ENCODE data around the gene MICU1. TPM values are rescaled to one million over a fixed set of nuclear protein-coding genes. Genes with fewer than 3 reads are reported as not detected.

The MICU1 gene
- total RNA-seq, 1 experiment from 2014 or later, result 36.0 TPM

GRCh38 chr10:72330069-72330426 lies 295.8 kb downstream of the MICU1 start:
- Mint-ChIP-seq H3K27me3 (ENCODE audit: low read depth) (no peaks in the 10 kb centered on the region), H3K9me3 (peaks cover 5% of the 10 kb centered on the region; the same call in 1 of the 2 replicates), H3K4me3 (no peak overlapping the region), H3K27ac (no peak overlapping the region; the same call in 1 of the 2 replicates), H3K36me3 (no peaks in the 10 kb centered on the region; the same call in 1 of the 2 replicates), H3K4me1 (peaks cover 54% of the 10 kb centered on the region)
- no peak for ATAC-seq
- no peak for TF ChIP-seq E2F4 (CRISPR knock-in tag; IDR thresholded peaks at IDR 0.05; ENCODE audit: borderline replicate concordance, low read depth)
- CTCF ChIA-PET, result interaction anchor here (0.6 to 1.9 kb wide), 4 partner anchors 9 to 434 kb away, joined by 3 to 4 read pairs (median 4); no protein-coding TSS in a partner anchor
- no peak for DNase-seq (ENCODE audit: low spot score)
- POLR2A ChIA-PET, result interaction anchor here (0.9 to 4.3 kb wide), 2 partner anchors 11 to 55 kb away, joined by 6 to 36 read pairs; partner anchors contain the start of gene DDIT4

GRCh38 chr10:72329290-72330068 lies 296.4 kb downstream of the MICU1 start:
- TF ChIP-seq FOXP1 (CRISPR knock-in tag; IDR thresholded peaks at IDR 0.05; ENCODE audit: borderline replicate concordance) (peak; percentile 54; the same call in 1 of the 2 replicates), EMX1 (CRISPR knock-in tag; IDR thresholded peaks at IDR 0.05) (no peak)
- ChIA-PET CTCF (interaction anchor here (0.9 to 2.3 kb wide), 8 partner anchors 8 to 433 kb away, joined by 3 to 16 read pairs (median 4); no protein-coding TSS in a partner anchor), POLR2A (interaction anchor here (0.9 to 4.3 kb wide), 4 partner anchors 10 to 69 kb away, joined by 4 to 36 read pairs (median 6); partner anchors contain the start of gene DDIT4)
- Mint-ChIP-seq H3K9me3 (peaks cover 5% of the 10 kb centered on the region; the same call in 1 of the 2 replicates), H3K4me3 (no peak overlapping the region), H3K36me3 (no peaks in the 10 kb centered on the region; the same call in 1 of the 2 replicates), H3K4me1 (peaks cover 53% of the 10 kb centered on the region), H3K27me3 (ENCODE audit: low read depth) (no peaks in the 10 kb centered on the region), H3K27ac (no peak overlapping the region)
- DNase-seq (ENCODE audit: low spot score), result no peak
- ATAC-seq, result no peak

- no peak for TF ChIP-seq ZSCAN18 (CRISPR knock-in tag; IDR thresholded peaks at IDR 0.05)
- TF ChIP-seq MXD4 (CRISPR knock-in tag; IDR thresholded peaks at IDR 0.05; ENCODE audit: borderline replicate concordance), result no peak
- no peak for TF ChIP-seq FOXK1 (CRISPR knock-in tag; IDR thresholded peaks at IDR 0.05)
- TF ChIP-seq ZBTB21 (CRISPR knock-in tag; IDR thresholded peaks at IDR 0.05; ENCODE audit: borderline replicate concordance), result no peak
- Mint-ChIP-seq H3K9me3 (peaks cover 5% of the 10 kb centered on the region; the same call in 1 of the 2 replicates), H3K4me3 (no peak overlapping the region), H3K4me1 (peaks cover 47% of the 10 kb centered on the region), H3K36me3 (no peaks in the 10 kb centered on the region; the same call in 1 of the 2 replicates), H3K27me3 (ENCODE audit: low read depth) (no peaks in the 10 kb centered on the region), H3K27ac (no peak overlapping the region)
- DNase-seq (ENCODE audit: low spot score), result no peak
- ATAC-seq, result no peak
- CTCF ChIA-PET, result interaction anchor here (0.8 to 2.3 kb wide), 16 partner anchors 8 to 284 kb away, joined by 3 to 22 read pairs (median 4); partner anchors contain the start of genes ANAPC16, ASCC1 and DDIT4
- POLR2A ChIA-PET, result interaction anchor here (0.5 to 4.3 kb wide), 4 partner anchors 51 to 768 kb away, joined by 3 to 36 read pairs (median 6); partner anchors contain the start of genes DDIT4 and P4HA1
Measured at GRCh38 chr10:72328829-72329204, 297.1 kb downstream of the MICU1 start.

GRCh38 chr10:72328045-72328828 lies 297.6 kb downstream of the MICU1 start:
- ChIA-PET POLR2A (interaction anchor here (0.5 to 4.3 kb wide), 5 partner anchors 31 to 768 kb away, joined by 3 to 36 read pairs (median 4); partner anchors contain the start of genes DDIT4 and P4HA1), CTCF (interaction anchor here (0.6 to 2.3 kb wide), 21 partner anchors 9 to 284 kb away, joined by 3 to 22 read pairs (median 4); partner anchors contain the start of genes ANAPC16, ASCC1, DDIT4 and SPOCK2)
- Mint-ChIP-seq H3K9me3 (peaks cover 5% of the 10 kb centered on the region; the same call in 1 of the 2 replicates), H3K36me3 (no peaks in the 10 kb centered on the region), H3K27ac (no peak overlapping the region), H3K4me3 (no peak overlapping the region), H3K4me1 (peaks cover 45% of the 10 kb centered on the region), H3K27me3 (ENCODE audit: low read depth) (no peaks in the 10 kb centered on the region)
- ATAC-seq (peak; percentile 49), DNase-seq (ENCODE audit: low spot score) (peak; percentile 78)
- TF ChIP-seq ZBTB21 (CRISPR knock-in tag; IDR thresholded peaks at IDR 0.05; ENCODE audit: borderline replicate concordance) (no peak), NR3C1 (CRISPR knock-in tag; conservative IDR thresholded peaks at IDR 0.05; ENCODE audit: low read depth) (no peak), IRF2 (CRISPR knock-in tag; IDR thresholded peaks at IDR 0.05; ENCODE audit: borderline replicate concordance, low read depth) (no peak), GABPB1 (CRISPR knock-in tag; IDR thresholded peaks at IDR 0.05) (0 out of 2 replicates have a peak, but pooled peaks have one; percentile 21), STAT6 (CRISPR knock-in tag; conservative IDR thresholded peaks at IDR 0.05; ENCODE audit: low read depth) (no peak), FOXK1 (CRISPR knock-in tag; IDR thresholded peaks at IDR 0.05) (no peak), ETV6 (CRISPR knock-in tag; IDR thresholded peaks at IDR 0.05) (peak; percentile 35; the same call in 1 of the 2 replicates), E2F1 (CRISPR knock-in tag; IDR thresholded peaks at IDR 0.05) (no peak), ZNF671 (CRISPR knock-in tag; IDR thresholded peaks at IDR 0.05) (no peak), NFATC4 (CRISPR knock-in tag; IDR thresholded peaks at IDR 0.05) (no peak), GRHL2 (CRISPR knock-in tag; IDR thresholded peaks at IDR 0.05; ENCODE audit: insufficient replicate concordance, severe bottlenecking) (no peak), IRF1 (CRISPR knock-in tag; IDR thresholded peaks at IDR 0.05) (no peak)
